Natural killer cell (primary cell): Measurements from ENCODE around the gene ST6GALNAC2. TPM values are rescaled to one million over a fixed set of nuclear protein-coding genes. Genes with fewer than 3 reads are reported as not detected.
A peak's percentile ranks its signal among the peaks of the same experiment; 100 is the strongest.

Source experiments
- ATAC-seq, 3 donors: fragments of 150-1000 bp in 2 of 3; fragments of 200-7000 bp in 1 of 3; cut with Tn5 transposase; 1 replicate in 1 of 3; 2 replicates in 2 of 3; pipeline ENCODE4 v1.10.0; 2021; ENCODE audit warnings: mild to moderate bottlenecking in 2 of 3, moderate library complexity in 2 of 3
- DNase-seq, 2 donors: peaks; one replicate each; pipeline versions ENCODE4 v3.0.0 to v3.0.0-alpha.2; 2013 to 2021; ENCODE audit warnings: mixed read lengths in 1 of 2
- H3K27ac ChIP-seq: one replicate; pipeline ENCODE4 v1.5.1; 2013; ENCODE audit warnings: mild to moderate bottlenecking, low read length
- H3K27me3 ChIP-seq: one replicate; pipeline ENCODE4 v1.6.1; 2013; ENCODE audit warnings: low read length; ENCODE audit not compliant: control insufficient read depth, insufficient read depth
- H3K36me3 ChIP-seq: one replicate; pipeline ENCODE4 v1.6.1; 2013; ENCODE audit warnings: low read length; ENCODE audit not compliant: control insufficient read depth, insufficient read depth
- H3K4me1 ChIP-seq: one replicate; pipeline ENCODE4 v1.6.1; 2013; ENCODE audit warnings: low read length; ENCODE audit not compliant: control insufficient read depth, insufficient read depth
- H3K4me3 ChIP-seq: one replicate; pipeline ENCODE4 v1.5.1; 2013; ENCODE audit warnings: low read length
- H3K9me3 ChIP-seq: one replicate; pipeline ENCODE4 v1.6.1; 2013; ENCODE audit warnings: low read length; ENCODE audit not compliant: control insufficient read depth, insufficient read depth
- H3K27ac Mint-ChIP-seq, 2 donors: one replicate each; pipeline ENCODE4 v1.8.0; 2022; ENCODE audit warnings: mild to moderate bottlenecking in 2 of 2, mixed read lengths in 2 of 2, moderate library complexity in 1 of 2
- H3K27me3 Mint-ChIP-seq, 2 donors: one replicate each; pipeline ENCODE4 v1.8.0; 2022; ENCODE audit warnings: low read depth in 2 of 2, mixed read lengths in 2 of 2
- H3K36me3 Mint-ChIP-seq: one replicate; pipeline ENCODE4 v1.8.0; 2022; ENCODE audit warnings: mixed read lengths
- H3K4me1 Mint-ChIP-seq, 2 donors: one replicate each; pipeline ENCODE4 v1.8.0; 2022; ENCODE audit warnings: mixed read lengths in 2 of 2
- H3K4me3 Mint-ChIP-seq: one replicate; pipeline ENCODE4 v1.8.0; 2022; ENCODE audit warnings: mild to moderate bottlenecking, moderate library complexity, mixed read lengths
- H3K9me3 Mint-ChIP-seq, 2 donors: one replicate each; pipeline ENCODE4 v1.8.0; 2022; ENCODE audit warnings: mixed read lengths in 2 of 2
- WGBS: methylation state at CpG from one replicate; pipeline ENCODE4 v1.1.7; 2013; ENCODE audit warnings: missing lambda C conversion rate; ENCODE audit not compliant: insufficient coverage; 5-methylcytosine and 5-hydroxymethylcytosine counted together
- intact Hi-C: fragments of 100-400 bp; cut with micrococcal nuclease; formaldehyde crosslinking; loops from one replicate; pipeline ENCODE4 v1.14.2; 2022
- total RNA-seq, 4 donors: library from RNA; stranded (reverse); fragments of 120-200 nt in 1 of 4; gene quantifications; one replicate each; pipeline versions ENCODE4 v1.2.3 to v1.2.4, GENCODE V29; 2013 to 2022
- TF ChIP-seq, protein P1 (sequence below): fragments of 200-600 bp; IDR thresholded peaks from one replicate; pipeline ENCODE4 v1.8.0; 2022; ENCODE audit warnings: antibody characterized with exemption

The ST6GALNAC2 gene
- total RNA-seq, 3 donors from 2014 or later (not counting 1 experiment from before 2014, with no cell fraction given), result 0.65 TPM; not detected in 2

DNA sequence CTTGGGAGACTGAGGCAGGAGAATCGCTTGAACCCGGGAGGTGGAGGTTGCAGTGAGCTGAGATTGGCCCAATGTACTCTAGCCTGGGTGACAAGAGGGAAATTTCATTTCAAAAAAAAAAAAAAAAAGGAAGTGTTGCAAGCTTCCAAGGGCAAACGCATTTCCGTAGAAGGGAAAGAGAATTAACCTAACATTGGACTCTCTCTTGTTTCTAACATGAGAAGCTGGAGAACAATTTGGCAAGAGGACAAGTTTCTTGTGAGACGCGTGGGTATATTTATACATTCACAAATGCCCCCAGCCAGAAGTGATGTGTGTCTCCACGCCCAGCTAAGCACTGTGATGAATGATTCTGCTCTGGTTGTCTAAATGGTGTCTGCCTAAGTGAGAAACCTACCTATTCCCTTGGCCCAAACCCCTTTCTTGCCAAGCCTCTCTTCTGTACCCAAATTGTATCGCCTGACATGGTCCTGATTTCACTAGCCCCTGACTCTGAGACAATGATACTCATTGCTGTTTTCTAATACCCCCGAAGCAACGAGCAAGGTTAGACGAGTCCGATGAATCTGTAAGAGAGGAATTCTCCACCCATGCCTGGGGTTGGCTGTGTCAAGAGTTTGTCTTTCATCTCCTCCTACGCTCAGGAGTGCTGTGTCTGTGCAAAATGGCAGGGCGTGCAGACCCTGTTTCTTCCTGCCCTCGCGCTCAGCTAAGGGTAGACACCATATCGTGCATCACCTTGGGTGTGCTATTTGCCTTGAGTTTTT is 14.2 kb upstream of the ST6GALNAC2 start:
- Mint-ChIP-seq H3K4me1 (peaks cover 0 to 4% of the 10 kb centered on the region in 2 donors), H3K9me3 (no peaks in the 10 kb centered on the region), H3K36me3 (no peaks in the 10 kb centered on the region), H3K27ac (no peak overlapping the region), H3K4me3 (no peak overlapping the region), H3K27me3 (peaks cover 13 to 15% of the 10 kb centered on the region in 2 donors)
- no peaks in the 10 kb centered on the region for H3K36me3 ChIP-seq
- intact Hi-C loops, result no loop called here
- TF ChIP-seq, protein P1, sequence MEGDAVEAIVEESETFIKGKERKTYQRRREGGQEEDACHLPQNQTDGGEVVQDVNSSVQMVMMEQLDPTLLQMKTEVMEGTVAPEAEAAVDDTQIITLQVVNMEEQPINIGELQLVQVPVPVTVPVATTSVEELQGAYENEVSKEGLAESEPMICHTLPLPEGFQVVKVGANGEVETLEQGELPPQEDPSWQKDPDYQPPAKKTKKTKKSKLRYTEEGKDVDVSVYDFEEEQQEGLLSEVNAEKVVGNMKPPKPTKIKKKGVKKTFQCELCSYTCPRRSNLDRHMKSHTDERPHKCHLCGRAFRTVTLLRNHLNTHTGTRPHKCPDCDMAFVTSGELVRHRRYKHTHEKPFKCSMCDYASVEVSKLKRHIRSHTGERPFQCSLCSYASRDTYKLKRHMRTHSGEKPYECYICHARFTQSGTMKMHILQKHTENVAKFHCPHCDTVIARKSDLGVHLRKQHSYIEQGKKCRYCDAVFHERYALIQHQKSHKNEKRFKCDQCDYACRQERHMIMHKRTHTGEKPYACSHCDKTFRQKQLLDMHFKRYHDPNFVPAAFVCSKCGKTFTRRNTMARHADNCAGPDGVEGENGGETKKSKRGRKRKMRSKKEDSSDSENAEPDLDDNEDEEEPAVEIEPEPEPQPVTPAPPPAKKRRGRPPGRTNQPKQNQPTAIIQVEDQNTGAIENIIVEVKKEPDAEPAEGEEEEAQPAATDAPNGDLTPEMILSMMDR, result no peak
- no peak overlapping the region for H3K4me3 ChIP-seq
- peaks cover 2% of the 10 kb centered on the region for H3K27me3 ChIP-seq
- DNase-seq (no peak), ATAC-seq (no peak)
- 71% methylated on average over 17 of the region's 17 CpGs for WGBS
- no peaks in the 10 kb centered on the region for H3K9me3 ChIP-seq
- no peak overlapping the region for H3K27ac ChIP-seq
- H3K4me1 ChIP-seq, result no peaks in the 10 kb centered on the region

DNA sequence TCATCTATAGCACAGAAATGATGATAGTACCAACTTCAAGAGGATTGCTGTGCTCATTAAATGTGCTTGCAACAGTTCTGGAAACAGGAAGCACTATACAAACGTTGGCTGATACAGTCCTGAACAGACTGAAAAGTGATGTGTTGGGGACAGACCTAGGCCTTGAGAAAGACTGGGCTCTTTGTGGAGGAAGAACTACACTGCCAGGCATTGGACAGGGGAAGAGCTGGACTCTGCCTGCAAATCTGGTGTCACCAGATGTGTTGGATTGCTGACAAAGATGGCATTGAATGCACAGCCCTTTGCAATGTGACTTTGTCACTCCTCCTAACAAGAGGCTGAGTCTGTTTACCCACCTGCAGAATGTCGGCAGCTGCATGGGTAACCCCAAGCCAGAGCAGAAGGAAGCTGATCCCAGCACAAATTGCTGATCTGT is 12.4 kb upstream of the ST6GALNAC2 start:
- Mint-ChIP-seq H3K27ac (no peak overlapping the region), H3K27me3 (peaks cover 17 to 21% of the 10 kb centered on the region in 2 donors), H3K9me3 (no peaks in the 10 kb centered on the region), H3K36me3 (no peaks in the 10 kb centered on the region), H3K4me3 (no peak overlapping the region), H3K4me1 (peaks cover 0 to 4% of the 10 kb centered on the region in 2 donors)
- TF ChIP-seq, protein P1, result no peak
- Histone ChIP-seq H3K27ac (no peak overlapping the region), H3K4me3 (no peak overlapping the region), H3K36me3 (no peaks in the 10 kb centered on the region), H3K27me3 (no peaks in the 10 kb centered on the region), H3K4me1 (no peaks in the 10 kb centered on the region), H3K9me3 (no peaks in the 10 kb centered on the region)
- no peak for DNase-seq
- ATAC-seq, result peak in 2 of 3 donors; percentile 34 to 48
- intact Hi-C loops, result no loop called here
- 19% methylated on average over 2 of the region's 2 CpGs for WGBS

DNA sequence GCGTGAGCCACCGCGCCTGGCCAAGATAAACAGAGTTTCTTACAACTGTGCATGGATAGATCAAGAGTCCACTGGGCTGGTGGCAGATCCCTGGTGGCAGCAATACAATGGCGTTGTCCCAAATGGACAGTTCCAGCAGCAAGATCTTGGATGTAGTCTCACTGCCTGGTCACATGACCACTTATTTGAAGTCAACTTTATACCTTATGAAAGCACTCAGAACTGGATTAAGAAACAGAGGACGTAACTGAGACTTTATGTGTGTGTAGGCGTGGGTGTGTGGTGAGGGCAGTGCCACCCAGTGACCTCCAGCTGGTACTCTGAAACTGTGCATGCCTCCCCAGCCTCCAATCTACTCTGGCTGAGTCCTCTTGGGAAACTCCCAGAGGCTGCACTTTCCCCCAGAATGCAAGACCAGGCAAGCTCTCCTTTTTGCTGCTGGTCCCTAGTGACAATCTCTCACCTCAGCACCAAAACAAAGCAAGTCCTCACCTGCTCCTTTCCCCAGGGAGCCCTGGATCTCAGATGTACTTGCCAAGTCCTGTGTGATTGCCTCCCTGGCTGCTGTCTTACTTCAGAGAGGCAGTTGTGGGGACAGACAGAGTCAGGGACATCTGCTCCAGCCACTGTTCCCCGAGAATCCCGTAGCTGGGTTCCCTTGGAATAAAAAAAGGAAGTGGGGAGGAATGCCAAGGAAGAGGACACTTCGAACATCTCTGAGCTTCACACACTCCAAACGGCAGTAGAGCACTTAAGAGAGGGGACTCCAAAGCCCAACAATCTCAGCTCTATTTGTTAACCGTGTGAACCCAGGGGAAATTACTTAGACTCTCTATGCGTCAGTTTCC is 11.7 kb upstream of the ST6GALNAC2 start:
- Mint-ChIP-seq H3K4me1 (peaks cover 0 to 4% of the 10 kb centered on the region in 2 donors), H3K36me3 (no peaks in the 10 kb centered on the region), H3K9me3 (no peaks in the 10 kb centered on the region), H3K4me3 (no peak overlapping the region), H3K27ac (no peak overlapping the region), H3K27me3 (peaks cover 11 to 15% of the 10 kb centered on the region in 2 donors)
- Histone ChIP-seq H3K36me3 (no peaks in the 10 kb centered on the region), H3K4me3 (no peak overlapping the region), H3K4me1 (no peaks in the 10 kb centered on the region), H3K27me3 (no peaks in the 10 kb centered on the region), H3K9me3 (no peaks in the 10 kb centered on the region), H3K27ac (no peak overlapping the region)
- intact Hi-C loops, result no loop called here
- DNase-seq (no peak), ATAC-seq (peak in 1 of 3 donors; percentile 24)
- TF ChIP-seq, protein P1, result no peak
- WGBS, result 75% methylated on average over 12 of the region's 12 CpGs
